Stimulated activated CD8-positive, alpha-beta memory T cell treated with anti-CD3 and anti-CD28 coated beads, Interleukin-4, amount 100 ng/mL, for 24 hours (primary cell): Measurements from ENCODE around the gene HTT.

Source experiments
- DNase-seq: peaks from one replicate; pipeline ENCODE4 v3.0.0-alpha.2; 2020; ENCODE audit warnings: low read depth

The HTT gene

DNA sequence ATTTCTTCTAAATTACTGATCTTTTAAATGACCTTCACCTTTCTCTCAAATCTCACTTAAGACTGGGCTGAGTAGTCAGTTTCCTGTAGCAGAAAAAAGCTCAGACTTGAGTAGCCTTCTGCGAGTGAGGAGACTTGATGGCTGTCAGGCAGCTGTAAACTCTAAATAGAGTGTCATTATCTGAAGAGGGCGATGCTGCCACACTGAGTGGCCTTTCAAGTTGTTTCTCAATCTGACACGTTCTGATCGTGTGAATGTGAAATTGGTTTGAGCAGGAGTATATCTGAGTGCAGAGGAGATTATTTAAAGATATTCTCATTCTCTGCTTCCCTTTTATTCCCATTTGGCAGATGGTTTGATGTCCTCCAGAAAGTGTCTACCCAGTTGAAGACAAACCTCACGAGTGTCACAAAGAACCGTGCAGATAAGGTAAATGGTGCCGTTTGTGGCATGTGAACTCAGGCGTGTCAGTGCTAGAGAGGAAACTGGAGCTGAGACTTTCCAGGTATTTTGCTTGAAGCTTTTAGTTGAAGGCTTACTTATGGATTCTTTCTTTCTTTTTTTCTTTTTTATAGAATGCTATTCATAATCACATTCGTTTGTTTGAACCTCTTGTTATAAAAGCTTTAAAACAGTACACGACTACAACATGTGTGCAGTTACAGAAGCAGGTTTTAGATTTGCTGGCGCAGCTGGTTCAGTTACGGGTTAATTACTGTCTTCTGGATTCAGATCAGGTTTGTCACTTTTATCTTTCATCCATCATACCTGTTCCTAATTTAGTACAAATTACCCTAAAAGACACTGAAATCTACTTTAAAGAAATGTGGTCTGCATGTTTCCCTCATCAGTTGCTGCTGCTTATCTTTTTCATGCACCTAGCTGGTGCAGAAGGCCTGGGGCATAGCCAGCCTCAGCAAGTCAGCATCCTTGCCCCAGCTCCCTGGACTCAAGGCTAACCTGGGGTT is 100.2 kb downstream of the HTT start:
- no peak for DNase-seq

GRCh38 chr4:3176367-3177229 is 102.1 kb downstream of the HTT start:
- no peak for DNase-seq

- DNase-seq: no peak
Observed at GRCh38 chr4:3177426-3177825, 102.9 kb downstream of the HTT start.

DNA sequence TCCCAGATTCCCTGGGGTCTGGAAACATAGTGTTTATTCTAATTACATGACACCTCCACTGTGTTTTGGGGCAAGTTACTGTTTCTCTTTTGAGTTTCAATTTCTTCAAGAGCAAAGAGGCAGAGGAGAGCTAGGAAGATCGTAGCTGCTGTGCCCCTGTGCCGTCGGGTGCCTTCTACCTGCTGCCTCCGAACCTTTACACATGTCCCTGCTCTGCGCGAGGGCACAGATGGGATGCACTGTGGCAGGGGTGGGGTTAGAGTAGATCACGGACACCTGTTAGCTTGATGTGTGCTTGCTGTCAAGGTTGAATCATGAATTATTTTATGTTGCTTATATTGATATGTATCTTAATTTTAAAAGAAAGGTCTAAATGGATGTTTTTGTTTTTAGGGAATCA is 103.4 kb downstream of the HTT start:
- no peak for DNase-seq

- DNase-seq: no peak
Observed at GRCh38 chr4:3178351-3178750, 103.9 kb downstream of the HTT start.

DNA sequence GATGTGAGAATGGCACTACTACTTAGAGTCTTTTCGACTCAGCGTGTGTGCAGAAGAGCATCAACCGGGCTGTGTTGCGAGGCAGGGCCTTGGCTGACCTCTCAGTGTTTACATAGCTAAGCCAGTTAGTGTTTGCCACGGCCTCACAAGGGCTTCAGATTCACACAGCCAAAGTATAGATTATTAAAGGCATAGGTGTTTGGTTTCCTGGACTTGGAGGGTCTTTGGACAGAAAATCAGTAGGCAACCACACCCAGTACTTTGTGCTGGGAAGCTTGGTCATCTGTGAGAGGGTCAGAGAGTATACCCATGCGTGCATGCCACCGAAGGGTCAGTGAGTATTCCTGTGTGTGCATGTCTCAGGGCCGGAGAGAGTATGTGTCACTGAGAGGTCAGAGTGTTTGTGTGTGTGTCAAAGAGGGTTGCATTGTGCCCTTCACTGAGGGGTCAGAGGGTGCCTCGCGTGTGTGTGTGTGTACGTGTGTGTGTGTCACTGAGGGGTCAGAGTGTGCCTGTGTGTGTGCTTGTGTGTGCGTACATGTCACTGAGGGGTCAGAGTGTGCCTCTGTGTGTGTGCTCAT is 104.7 kb downstream of the HTT start:
- no peak for DNase-seq

GRCh38 chr4:3183008-3183407 is 108.5 kb downstream of the HTT start:
- no peak for DNase-seq

GRCh38 chr4:3184725-3185124 is 110.2 kb downstream of the HTT start:
- no peak for DNase-seq

DNA sequence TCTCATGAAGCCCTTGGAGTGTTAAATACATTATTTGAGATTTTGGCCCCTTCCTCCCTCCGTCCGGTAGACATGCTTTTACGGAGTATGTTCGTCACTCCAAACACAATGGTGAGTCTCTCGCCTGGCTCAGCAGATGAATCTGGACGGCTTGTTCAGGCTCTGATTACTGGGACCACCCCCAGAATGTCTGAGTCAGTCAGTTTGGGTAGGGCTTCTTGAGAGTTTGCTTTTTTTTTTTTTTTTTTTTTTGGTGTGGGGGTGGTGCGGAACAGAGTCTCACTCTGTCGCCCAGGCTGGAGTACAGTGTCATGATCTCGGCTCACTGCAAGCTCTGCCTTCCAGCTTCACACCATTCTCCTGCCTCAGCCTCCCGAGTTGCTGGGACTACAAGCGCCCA is 112.1 kb downstream of the HTT start:
- DNase-seq: no peak

GRCh38 chr4:3188118-3188517 is 113.6 kb downstream of the HTT start:
- no peak for DNase-seq

- no peak for DNase-seq
Observed at GRCh38 chr4:3189459-3189858, 115.0 kb downstream of the HTT start.

GRCh38 chr4:3190549-3190948 is 116.1 kb downstream of the HTT start:
- no peak for DNase-seq

GRCh38 chr4:3192188-3192587 is 117.7 kb downstream of the HTT start:
- DNase-seq: no peak

DNA sequence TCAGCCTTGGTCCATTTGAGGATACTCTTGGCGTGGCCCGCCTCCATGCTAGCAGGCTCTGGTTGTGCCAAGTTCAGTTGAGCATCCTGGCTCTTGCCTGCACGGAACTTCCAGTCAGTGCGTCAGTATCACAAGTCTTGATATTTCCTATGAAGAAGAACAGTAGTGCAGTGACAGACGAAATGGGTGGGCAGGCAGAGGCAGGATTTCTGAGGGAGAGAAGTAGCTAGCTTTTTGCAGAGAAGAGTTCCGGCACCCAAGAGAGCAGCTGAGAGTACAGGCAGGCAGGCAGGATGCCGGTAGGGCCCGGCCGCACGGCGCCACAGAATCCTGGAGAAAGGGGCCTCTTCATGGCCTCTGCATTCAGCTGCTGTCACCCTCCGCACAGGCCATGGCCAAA is 118.3 kb downstream of the HTT start:
- DNase-seq: no peak

- no peak for DNase-seq
Observed at GRCh38 chr4:3193531-3194203, 119.2 kb downstream of the HTT start.

GRCh38 chr4:3196670-3197359 is 122.3 kb downstream of the HTT start:
- no peak for DNase-seq

DNA sequence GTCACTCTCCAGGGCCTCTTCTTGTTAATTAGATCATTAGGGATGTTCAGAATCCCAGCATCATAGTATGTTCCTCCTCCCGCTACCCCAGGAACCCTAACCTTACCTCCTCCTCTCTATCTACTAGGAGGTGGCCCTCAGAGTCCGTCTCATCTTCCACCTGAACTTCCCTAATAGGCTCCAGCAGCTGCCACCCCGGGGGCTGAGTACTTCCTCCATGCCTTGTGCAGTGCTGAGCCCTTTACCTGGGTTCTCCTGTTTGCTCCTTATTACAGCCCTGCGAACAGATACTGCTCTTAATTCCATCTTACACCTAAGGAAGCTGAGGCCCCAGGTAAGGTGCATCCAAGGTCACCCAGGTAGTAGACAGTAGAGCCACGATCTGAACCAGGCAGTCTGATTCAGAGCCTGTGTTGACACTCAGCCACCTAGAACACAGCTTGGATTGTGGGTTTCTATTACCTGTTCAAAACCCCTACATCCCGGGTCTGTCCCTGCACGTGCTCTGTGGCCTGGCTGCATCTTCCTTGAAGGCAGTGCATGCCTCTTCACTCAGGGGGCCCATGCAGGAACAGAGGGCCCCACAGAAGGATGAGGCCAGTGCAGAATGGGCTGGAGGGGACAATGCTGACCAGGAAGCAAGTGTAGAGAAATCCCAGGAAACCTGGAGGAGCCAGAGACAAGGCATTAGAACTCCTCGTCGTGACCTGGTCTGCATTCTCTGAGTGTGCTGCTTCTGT is 123.1 kb downstream of the HTT start:
- DNase-seq: no peak

DNA sequence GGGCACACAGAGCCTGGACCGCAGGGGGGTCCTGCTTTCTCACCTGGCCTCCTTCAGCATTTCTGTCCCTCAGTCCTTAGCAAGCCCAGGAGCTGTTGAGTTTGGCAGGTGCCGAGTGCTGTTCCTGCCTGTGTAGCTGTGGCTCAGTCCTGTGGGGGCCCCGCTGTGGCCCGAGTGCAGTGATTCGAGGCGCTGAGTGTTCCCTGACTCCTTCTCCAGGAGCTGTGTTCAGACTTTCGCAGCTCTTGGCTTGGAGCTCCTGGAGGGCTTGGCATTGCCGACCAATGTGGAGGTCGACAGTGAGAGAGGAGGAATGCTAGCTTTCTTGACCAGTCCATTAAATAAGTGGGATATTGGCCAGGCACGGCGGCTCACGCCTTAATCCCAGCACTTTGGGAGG is 124.4 kb downstream of the HTT start:
- DNase-seq: no peak

GRCh38 chr4:3199653-3200422 is 125.4 kb downstream of the HTT start:
- DNase-seq: no peak
